Activated CD4-positive, alpha-beta T cell treated with anti-CD3 and anti-CD28 coated beads, Interleukin-2, amount 50 U/mL, for 1 hour (primary cell): ENCODE data around the gene NIT1.
"Not testable (repeated sequence)": the region's sequence is repeated elsewhere in the genome, so short reads cannot be mapped to it uniquely, and the experiment has no call there.

Source experiments
- DNase-seq: peaks from one replicate; pipeline ENCODE4 v3.0.0-alpha.2; 2020

NIT1 gene

DNA sequence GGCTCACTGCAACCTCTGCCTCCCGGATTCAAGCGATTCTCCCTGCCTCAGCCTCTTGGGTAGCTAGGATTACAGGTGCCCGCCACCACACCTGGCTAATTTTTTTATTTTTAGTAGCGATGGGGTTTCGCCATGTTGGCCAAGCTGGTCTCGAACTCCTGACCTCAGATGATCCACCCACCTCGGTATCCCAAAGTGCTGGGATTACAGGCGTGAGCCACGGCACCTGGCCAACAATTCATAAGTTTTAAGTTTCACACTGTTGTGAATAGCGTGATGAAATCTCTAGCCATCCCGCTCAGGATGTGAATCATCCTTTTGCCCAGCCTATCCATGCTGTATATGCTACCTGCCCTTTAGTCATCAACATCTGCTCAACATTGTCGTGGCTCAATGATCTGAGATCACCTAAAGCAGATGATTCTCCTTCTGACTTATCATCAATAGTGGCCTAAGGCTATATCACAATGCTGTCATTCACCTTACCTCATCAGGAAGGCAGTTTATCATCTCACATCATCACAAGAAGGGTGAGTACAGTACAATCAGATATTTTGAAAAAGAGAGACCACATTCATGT lies 2.7 kb upstream of the NIT1 start:
- DNase-seq, result no peak

DNA sequence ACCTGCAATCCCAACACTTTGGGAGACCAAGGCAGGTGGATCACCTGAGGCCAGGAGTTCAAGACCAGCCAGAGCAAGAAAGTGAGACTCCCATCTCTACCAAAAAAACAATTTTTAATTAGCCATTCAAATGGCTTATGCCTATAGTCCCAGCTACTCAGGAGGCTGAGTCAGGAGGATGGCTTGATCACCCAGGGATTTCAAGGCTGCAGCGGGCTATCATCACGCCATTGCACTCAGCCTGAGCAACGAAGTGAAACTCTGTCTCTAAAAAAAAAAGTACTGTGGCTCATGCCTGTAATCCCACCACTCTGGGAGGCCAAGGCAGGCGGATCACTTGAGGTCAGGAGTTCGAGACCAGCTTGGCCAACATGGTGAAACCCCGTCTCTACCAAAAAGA lies 1.9 kb upstream of the NIT1 start:
- not testable (repeated sequence) for DNase-seq

DNA sequence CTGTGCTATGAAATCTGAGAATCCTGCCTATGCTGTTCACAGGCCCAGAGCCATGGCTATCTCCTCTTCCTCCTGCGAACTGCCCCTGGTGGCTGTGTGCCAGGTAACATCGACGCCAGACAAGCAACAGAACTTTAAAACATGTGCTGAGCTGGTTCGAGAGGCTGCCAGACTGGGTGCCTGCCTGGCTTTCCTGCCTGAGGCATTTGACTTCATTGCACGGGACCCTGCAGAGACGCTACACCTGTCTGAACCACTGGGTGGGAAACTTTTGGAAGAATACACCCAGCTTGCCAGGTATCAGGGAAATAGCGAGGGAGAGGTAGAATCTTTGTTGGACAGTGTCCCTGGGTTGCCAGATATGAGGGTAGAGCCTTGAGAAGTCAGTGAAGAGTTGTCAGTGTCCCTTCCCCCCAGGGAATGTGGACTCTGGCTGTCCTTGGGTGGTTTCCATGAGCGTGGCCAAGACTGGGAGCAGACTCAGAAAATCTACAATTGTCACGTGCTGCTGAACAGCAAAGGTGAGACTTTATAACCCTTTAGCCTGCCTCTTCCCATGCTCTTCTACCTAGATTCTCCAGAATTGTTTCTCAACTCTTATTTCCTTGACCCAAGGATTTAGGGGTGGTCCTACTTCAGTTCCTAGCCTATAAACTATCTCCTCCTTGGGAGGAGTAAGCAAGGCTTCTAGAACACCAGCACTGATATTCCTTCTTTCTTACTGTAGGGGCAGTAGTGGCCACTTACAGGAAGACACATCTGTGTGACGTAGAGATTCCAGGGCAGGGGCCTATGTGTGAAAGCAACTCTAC lies 1.4 kb downstream of the NIT1 start:
- DNase-seq, result peak; percentile 53

GRCh38 chr1:161121042-161121650 lies 3.2 kb downstream of the NIT1 start:
- DNase-seq, result no peak

- no peak for DNase-seq
These were observed 3.9 kb downstream of the NIT1 start for GRCh38 chr1:161121834-161122233.

DNA sequence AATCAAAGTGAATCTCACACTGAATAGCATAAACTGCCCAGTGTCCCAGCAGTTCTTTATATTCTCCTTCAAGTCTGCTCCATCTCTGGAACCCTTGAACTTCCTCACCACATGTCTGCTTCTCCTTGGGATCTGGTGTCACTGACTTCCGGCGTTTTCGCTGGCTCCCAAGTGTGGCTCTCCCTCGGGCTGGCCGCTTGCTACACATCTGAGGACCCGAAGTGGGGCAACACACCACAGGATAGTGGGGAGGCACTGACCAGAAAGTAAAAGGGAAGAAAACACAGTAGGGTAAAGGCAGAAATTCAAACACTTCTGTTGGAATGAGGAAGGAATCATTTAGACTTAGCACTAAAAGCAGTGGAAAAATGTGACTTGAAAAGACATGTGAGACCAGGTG lies 5.1 kb downstream of the NIT1 start:
- DNase-seq, result no peak

GRCh38 chr1:161127649-161128048 lies 9.7 kb downstream of the NIT1 start:
- no peak for DNase-seq

DNA sequence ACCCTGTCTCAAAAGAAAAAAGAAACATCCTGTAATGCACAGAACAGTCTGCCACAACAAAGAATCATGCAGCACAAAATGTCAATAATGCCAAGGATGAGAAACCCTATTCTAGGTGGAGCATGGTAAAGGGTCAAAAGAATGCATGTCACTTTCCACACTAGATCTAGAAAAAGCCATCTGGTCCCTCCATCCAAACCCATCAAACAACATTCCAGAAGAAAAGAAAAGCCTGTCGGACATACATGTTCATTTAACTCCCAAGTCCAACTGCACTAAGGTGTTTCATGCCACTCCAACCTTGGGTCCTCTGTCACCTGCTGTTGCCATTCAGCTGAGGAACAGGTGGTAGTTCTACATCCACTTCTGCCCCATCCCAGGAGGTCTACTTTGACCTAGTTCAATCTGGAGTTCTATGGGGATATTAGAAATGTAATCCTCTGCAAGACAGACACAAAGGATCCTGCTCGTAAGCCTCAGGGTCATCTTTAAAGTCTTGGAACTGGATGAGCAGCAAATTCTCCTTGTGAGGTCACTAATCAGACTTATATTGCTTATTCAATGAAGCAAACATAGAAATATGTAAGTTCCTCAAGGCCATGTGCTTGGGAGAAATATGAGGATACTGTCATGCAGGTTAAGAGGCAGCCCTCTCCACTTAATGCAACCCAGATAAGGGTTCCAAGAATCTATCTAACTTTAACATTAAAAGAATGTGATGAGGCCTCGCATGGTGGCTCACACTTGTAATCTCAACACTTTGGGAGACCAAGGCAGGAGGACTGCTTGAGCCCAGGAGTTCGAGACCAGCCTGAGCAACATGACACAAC lies 10.9 kb downstream of the NIT1 start:
- DNase-seq, result no peak

DNA sequence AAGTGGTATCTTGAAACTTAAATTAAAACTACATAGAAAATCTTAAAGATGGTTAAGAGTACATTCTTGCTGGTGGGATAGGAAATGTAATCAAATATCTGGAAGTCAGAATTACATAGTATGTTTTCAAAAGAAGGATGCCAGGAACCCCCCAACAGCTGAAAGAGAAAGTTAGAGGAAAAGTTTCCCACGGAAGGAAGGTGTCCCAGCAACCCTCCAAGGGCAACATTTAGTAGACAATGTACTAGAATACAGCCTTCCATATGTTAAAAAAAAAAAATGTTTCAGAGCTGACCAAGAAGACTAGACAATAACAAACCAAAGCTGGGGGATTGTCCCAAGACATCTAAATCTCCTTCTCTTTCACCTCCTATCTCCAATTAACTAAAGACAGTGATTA lies 12.4 kb downstream of the NIT1 start:
- no peak for DNase-seq

- no peak for DNase-seq
These were observed 13.9 kb downstream of the NIT1 start for GRCh38 chr1:161131523-161132409.

- DNase-seq, result peak; percentile 86
These were observed 14.7 kb downstream of the NIT1 start, which contains the start of gene DEDD for GRCh38 chr1:161132410-161133219. DEDD (minus strand) TSS chr1:161132667; CDS start chr1:161124462, 8,205 bp downstream.

- DNase-seq, result no peak
These were observed 15.4 kb downstream of the NIT1 start for GRCh38 chr1:161133220-161133740.

GRCh38 chr1:161137881-161138280 lies 20.0 kb downstream of the NIT1 start:
- DNase-seq, result no peak

DNA sequence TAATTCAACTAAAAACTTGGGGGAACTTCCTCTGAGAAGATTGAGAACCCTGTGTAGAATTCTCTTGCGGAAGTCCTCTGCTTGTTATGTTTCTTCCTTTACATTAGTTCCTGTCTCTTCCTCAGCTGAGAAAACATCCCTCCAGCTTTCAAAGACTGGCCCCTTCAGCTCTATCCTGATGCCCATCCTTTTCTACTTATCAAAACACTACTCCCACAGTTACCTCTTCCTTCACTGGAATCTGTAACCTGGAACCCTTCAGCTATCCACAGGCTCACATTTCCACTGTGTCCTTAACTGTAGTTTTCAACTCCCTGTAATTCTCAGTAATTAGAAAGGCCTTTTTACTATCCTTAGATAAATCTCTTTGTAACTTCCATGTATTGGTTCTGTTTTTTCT lies 20.5 kb downstream of the NIT1 start:
- DNase-seq, result no peak

DNA sequence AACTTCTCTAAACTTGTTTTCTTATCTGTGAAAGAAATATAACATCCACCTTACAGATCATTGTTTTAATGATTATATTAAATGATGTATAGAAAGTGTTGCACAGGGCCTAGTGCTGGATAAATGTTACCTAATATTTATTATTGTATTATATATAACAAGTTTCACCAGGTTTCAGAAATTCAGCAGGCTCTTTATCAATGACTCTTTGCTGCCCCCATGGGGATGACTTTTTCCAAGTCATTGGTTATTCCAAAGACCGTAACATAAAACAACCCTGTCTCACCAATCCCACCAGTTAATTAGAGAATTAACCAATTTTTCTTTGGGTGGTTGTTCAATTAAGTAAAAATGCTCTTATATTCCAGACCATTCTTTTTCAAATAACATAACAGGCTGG lies 21.9 kb downstream of the NIT1 start:
- peak; percentile 45 for DNase-seq

- no peak for DNase-seq
These were observed 23.0 kb downstream of the NIT1 start for GRCh38 chr1:161140755-161141400.

DNA sequence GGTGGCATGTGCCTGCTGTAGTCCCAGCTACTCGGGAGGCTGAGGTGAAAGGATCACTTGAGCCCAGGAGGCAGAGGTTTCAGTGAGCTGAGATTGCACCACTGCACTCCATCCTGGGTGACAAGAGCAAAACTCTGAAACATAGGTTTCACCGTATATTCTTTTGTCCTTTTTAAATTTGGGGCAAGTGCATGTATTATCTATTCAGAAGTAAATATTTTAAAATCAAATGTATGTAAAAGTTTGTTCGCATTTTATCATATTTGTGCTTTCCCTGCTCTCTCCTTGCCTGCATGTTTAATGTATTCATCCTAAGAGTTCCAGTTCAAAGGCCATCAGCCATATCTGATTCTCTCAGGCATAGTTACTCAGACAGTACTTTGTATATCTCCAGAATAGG lies 27.9 kb downstream of the NIT1 start:
- DNase-seq, result no peak

DNA sequence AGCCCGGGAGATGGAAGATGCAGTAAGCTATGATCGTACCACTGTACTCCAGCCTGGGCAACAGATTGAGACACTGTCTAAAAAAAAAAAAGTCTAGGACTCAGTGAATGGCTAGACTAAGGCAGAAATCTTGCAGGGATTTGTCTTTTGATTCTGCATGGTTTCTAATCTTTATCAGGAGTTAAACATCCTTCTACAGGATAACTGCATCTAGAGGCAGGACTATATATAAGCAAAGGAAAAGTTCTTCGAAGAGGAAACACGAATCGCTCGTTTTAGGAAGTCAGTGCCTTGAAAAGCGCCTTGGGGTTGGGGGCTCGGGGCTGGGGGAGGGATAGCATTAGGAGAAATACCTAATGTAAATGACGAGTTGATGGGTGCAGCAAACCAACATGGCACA lies 35.3 kb downstream of the NIT1 start:
- no peak for DNase-seq

DNA sequence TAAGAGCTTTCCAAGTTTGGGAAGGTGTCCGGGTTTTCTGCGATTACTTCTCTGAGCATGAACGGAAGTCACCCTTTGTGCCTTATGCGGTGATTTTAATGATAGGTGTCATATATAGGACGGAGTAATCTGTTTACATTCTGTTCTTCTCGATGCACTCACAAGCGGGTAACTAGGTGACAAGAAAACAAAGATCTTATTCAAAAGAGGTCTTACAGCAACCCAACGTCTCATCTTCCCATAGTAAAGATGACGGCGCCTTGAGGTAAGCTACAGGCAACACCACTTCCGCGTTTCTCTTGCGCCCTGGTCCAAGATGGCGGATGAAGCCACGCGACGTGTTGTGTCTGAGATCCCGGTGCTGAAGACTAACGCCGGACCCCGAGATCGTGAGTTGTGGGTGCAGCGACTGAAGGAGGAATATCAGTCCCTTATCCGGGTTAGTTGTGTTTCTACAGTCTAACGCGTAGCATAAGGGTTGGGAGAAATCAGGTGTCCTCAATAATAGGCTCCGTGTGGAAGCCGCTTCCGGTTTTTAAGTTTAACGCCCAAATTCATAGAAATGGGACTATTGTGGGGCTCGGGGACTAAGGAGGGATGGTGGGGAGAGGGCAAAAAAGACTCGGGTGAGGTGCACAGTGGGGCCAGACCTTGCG lies 35.9 kb downstream of the NIT1 start, which contains the start of gene UFC1:
TSS of gene UFC1 (plus strand) at position 297 of the 656 bp plus-strand sequence. CDS start at position 317, 20 bp downstream.
- peak; percentile 78 for DNase-seq

DNA sequence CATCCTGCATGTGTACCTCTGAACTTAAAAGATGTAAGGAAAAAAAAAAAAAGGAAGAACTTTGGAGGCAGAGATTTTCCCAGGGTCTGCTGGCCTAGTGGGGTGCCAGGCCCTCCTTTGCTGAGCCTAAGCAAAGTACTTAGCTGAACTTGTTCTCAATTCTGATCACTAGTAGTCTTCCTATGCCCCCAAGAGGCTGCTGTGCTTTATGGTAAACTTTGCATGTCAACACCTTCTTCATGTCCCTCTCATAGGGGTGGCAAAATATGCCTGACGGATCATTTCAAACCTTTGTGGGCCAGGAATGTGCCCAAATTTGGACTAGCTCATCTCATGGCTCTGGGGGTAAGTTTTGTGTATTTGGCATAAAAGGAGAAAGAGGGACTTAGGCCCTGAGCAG lies 40.0 kb downstream of the NIT1 start:
- DNase-seq, result no peak
